Mesenchymal stem cell (in vitro differentiated cells and primary cell): ENCODE measurements around the gene PRTN3.

Experiments
- DNase-seq: peaks from one replicate; pipeline ENCODE4 v3.0.0-alpha.2; 2013
- H2AFZ ChIP-seq: one replicate; pipeline ENCODE4 v1.6.1; 2013; ENCODE audit warnings: low read depth, mild to moderate bottlenecking, control low read depth, inconsistent platforms, low read length, moderate library complexity
- H2AK5ac ChIP-seq: 2 replicates; pipeline ENCODE4 v1.6.1; 2013; ENCODE audit warnings: low read length, moderate library complexity, mild to moderate bottlenecking, inconsistent platforms; ENCODE audit not compliant: severe bottlenecking
- H2BK120ac ChIP-seq: one replicate; pipeline ENCODE4 v1.6.1; 2013; ENCODE audit warnings: low read depth, mild to moderate bottlenecking, inconsistent platforms, low read length, moderate library complexity
- H2BK12ac ChIP-seq, 2 experiments: one replicate each; pipeline ENCODE4 v1.6.1; 2013; ENCODE audit warnings: inconsistent platforms in 2 of 2, low read length in 2 of 2, mild to moderate bottlenecking in 2 of 2, moderate library complexity in 2 of 2, control low read depth in 1 of 2
- H2BK15ac ChIP-seq: one replicate; pipeline ENCODE4 v1.6.1; 2013; ENCODE audit warnings: mild to moderate bottlenecking, low read depth, inconsistent platforms; ENCODE audit not compliant: poor library complexity, severe bottlenecking
- H2BK5ac ChIP-seq: 2 replicates; pipeline ENCODE4 v1.6.1; 2013; ENCODE audit warnings: low read depth, mild to moderate bottlenecking, low read length, control low read depth, inconsistent platforms; ENCODE audit not compliant: poor library complexity, severe bottlenecking
- H3K14ac ChIP-seq, 2 experiments: one replicate each; pipeline ENCODE4 v1.6.1; 2013; ENCODE audit warnings: inconsistent platforms in 2 of 2, low read length in 2 of 2, control low read depth in 1 of 2, mild to moderate bottlenecking in 1 of 2, moderate library complexity in 1 of 2
- H3K18ac ChIP-seq, 2 experiments: one replicate each; pipeline ENCODE4 v1.6.1; 2013; ENCODE audit warnings: inconsistent platforms in 2 of 2, low read length in 2 of 2, control low read depth in 1 of 2, low read depth in 1 of 2, mild to moderate bottlenecking in 1 of 2
- H3K23ac ChIP-seq, 2 experiments: one replicate each; pipeline ENCODE4 v1.6.1; 2013; ENCODE audit warnings: inconsistent platforms in 2 of 2, low read length in 2 of 2, mild to moderate bottlenecking in 2 of 2, moderate library complexity in 2 of 2, control low read depth in 1 of 2
- H3K27ac ChIP-seq: 2 replicates; pipeline ENCODE4 v1.5.1; 2013; ENCODE audit warnings: mild to moderate bottlenecking, moderate library complexity, low read length, control low read depth, inconsistent platforms; ENCODE audit not compliant: poor library complexity, severe bottlenecking
- H3K27me3 ChIP-seq, 2 experiments: 2 replicates each; pipeline versions ENCODE4 v1.6.1 to v1.7.0; 2013; ENCODE audit warnings: low read length in 2 of 2, mild to moderate bottlenecking in 2 of 2, moderate library complexity in 2 of 2, control low read depth in 1 of 2, inconsistent platforms in 1 of 2; ENCODE audit not compliant: control insufficient read depth in 1 of 2, insufficient read depth in 1 of 2
- H3K36me3 ChIP-seq, 2 experiments: 2 replicates each; pipeline versions ENCODE4 v1.6.1 to v1.7.0; 2013; ENCODE audit warnings: low read length in 2 of 2, control low read depth in 1 of 2, inconsistent platforms in 1 of 2, low read depth in 1 of 2, mild to moderate bottlenecking in 1 of 2; ENCODE audit not compliant: insufficient read depth in 2 of 2, control insufficient read depth in 1 of 2
- H3K4ac ChIP-seq, 2 experiments: one replicate each; pipeline ENCODE4 v1.6.1; 2013; ENCODE audit warnings: inconsistent platforms in 2 of 2, low read length in 2 of 2, mild to moderate bottlenecking in 2 of 2, moderate library complexity in 2 of 2, control low read depth in 1 of 2, low read depth in 1 of 2
- H3K4me1 ChIP-seq: 2 replicates; pipeline ENCODE4 v1.6.1; 2013; ENCODE audit warnings: low read depth, low read length, control low read depth; ENCODE audit not compliant: control insufficient read depth, insufficient read depth
- H3K4me2 ChIP-seq: 2 replicates; pipeline ENCODE4 v1.6.1; 2013; ENCODE audit warnings: low read length, mild to moderate bottlenecking, inconsistent platforms; ENCODE audit not compliant: poor library complexity, severe bottlenecking
- H3K4me3 ChIP-seq, 2 experiments: 2 replicates each; pipeline versions ENCODE4 v1.5.1 to v1.7.0; 2013; ENCODE audit warnings: low read length in 2 of 2, mild to moderate bottlenecking in 2 of 2, control low read depth in 1 of 2, low read depth in 1 of 2; ENCODE audit not compliant: insufficient read depth in 1 of 2
- H3K79me1 ChIP-seq: replicated peaks from 2 replicates; pipeline ENCODE4 v1.6.1; 2013; ENCODE audit warnings: mild to moderate bottlenecking, control low read depth, low read length, inconsistent platforms; ENCODE audit not compliant: poor library complexity, severe bottlenecking
- H3K9ac ChIP-seq: 2 replicates; pipeline ENCODE4 v1.7.0; 2013; ENCODE audit warnings: mild to moderate bottlenecking, low read length, moderate library complexity
- H3K9me3 ChIP-seq: 2 replicates; pipeline ENCODE4 v1.7.0; 2013; ENCODE audit warnings: mild to moderate bottlenecking, low read length; ENCODE audit not compliant: control insufficient read depth
- H4K8ac ChIP-seq: one replicate; pipeline ENCODE4 v1.6.1; 2013; ENCODE audit warnings: inconsistent platforms, mild to moderate bottlenecking, low read length, moderate library complexity
- H4K91ac ChIP-seq: one replicate; pipeline ENCODE4 v1.6.1; 2013; ENCODE audit warnings: mild to moderate bottlenecking, low read length, inconsistent platforms
- WGBS: methylation state at CpG from one replicate; pipeline ENCODE4 v1.1.7; 2013; ENCODE audit warnings: mixed read lengths; 5-methylcytosine and 5-hydroxymethylcytosine counted together

Gene PRTN3

GRCh38 chr19:811506-812048 lies 29.2 kb upstream of the PRTN3 start:
- H3K4me3 ChIP-seq: no peak overlapping the region
- WGBS: 97% methylated on average over 20 of the region's 20 CpGs
- DNase-seq: no peak
- no peak overlapping the region for H2BK5ac ChIP-seq
- no peak overlapping the region for H3K4ac ChIP-seq
- H2AK5ac ChIP-seq: no peak overlapping the region
- H2BK15ac ChIP-seq: no peak overlapping the region
- H2AFZ ChIP-seq: no peak overlapping the region
- H3K27me3 ChIP-seq: no peaks in the 10 kb centered on the region
- no peak overlapping the region for H4K91ac ChIP-seq
- no peak overlapping the region for H3K27ac ChIP-seq
- H3K9ac ChIP-seq: no peak overlapping the region
- no peak overlapping the region for H3K14ac ChIP-seq
- peaks cover 60 to 98% of the 10 kb centered on the region in 2 experiments for H3K36me3 ChIP-seq
- H2BK12ac ChIP-seq: no peak overlapping the region
- H3K79me1 ChIP-seq: peaks cover 7% of the 10 kb centered on the region
- no peak overlapping the region for H3K18ac ChIP-seq
- no peak overlapping the region for H2BK120ac ChIP-seq
- H4K8ac ChIP-seq: no peak overlapping the region
- H3K4me1 ChIP-seq: no peaks in the 10 kb centered on the region
- H3K9me3 ChIP-seq: no peaks in the 10 kb centered on the region
- H3K4me2 ChIP-seq: no peak overlapping the region
- H3K23ac ChIP-seq: no peak overlapping the region

- H3K23ac ChIP-seq: no peak overlapping the region
- H2BK120ac ChIP-seq: no peak overlapping the region
- H2AK5ac ChIP-seq: no peak overlapping the region
- no peak overlapping the region for H4K91ac ChIP-seq
- H2AFZ ChIP-seq: no peak overlapping the region
- H2BK15ac ChIP-seq: no peak overlapping the region
- H3K18ac ChIP-seq: no peak overlapping the region
- H2BK12ac ChIP-seq: no peak overlapping the region
- DNase-seq: no peak
- WGBS: 97% methylated on average over 69 of the region's 80 CpGs
- H3K36me3 ChIP-seq: peaks cover 54 to 91% of the 10 kb centered on the region in 2 experiments
- no peak overlapping the region for H3K4ac ChIP-seq
- H3K4me1 ChIP-seq: no peaks in the 10 kb centered on the region
- H4K8ac ChIP-seq: no peak overlapping the region
- no peak overlapping the region for H2BK5ac ChIP-seq
- H3K9me3 ChIP-seq: no peaks in the 10 kb centered on the region
- no peak overlapping the region for H3K14ac ChIP-seq
- no peak overlapping the region for H3K4me2 ChIP-seq
- H3K4me3 ChIP-seq: no peak overlapping the region
- no peaks in the 10 kb centered on the region for H3K27me3 ChIP-seq
- H3K9ac ChIP-seq: no peak overlapping the region
- H3K79me1 ChIP-seq: peaks cover 7% of the 10 kb centered on the region
- H3K27ac ChIP-seq: no peak overlapping the region
Observed at GRCh38 chr19:812049-812746, 28.6 kb upstream of the PRTN3 start.

GRCh38 chr19:812747-813218 lies 28.0 kb upstream of the PRTN3 start:
- Histone ChIP-seq H3K18ac (no peak overlapping the region), H3K4me2 (no peak overlapping the region), H2BK5ac (no peak overlapping the region), H3K14ac (no peak overlapping the region), H3K4me1 (no peaks in the 10 kb centered on the region), H3K4ac (no peak overlapping the region), H3K4me3 (no peak overlapping the region), H2BK120ac (no peak overlapping the region), H2AFZ (no peak overlapping the region), H4K91ac (no peak overlapping the region), H4K8ac (no peak overlapping the region), H3K27me3 (no peaks in the 10 kb centered on the region), H3K9me3 (no peaks in the 10 kb centered on the region), H3K79me1 (peaks cover 7% of the 10 kb centered on the region), H3K27ac (no peak overlapping the region), H3K36me3 (peaks cover 48 to 87% of the 10 kb centered on the region in 2 experiments), H2BK15ac (no peak overlapping the region), H2AK5ac (no peak overlapping the region), H3K9ac (no peak overlapping the region), H3K23ac (no peak overlapping the region), H2BK12ac (no peak overlapping the region)
- no peak for DNase-seq
- WGBS: 97% methylated on average over 72 of the region's 72 CpGs

- Histone ChIP-seq H3K36me3 (peaks cover 43 to 80% of the 10 kb centered on the region in 2 experiments), H3K9me3 (no peaks in the 10 kb centered on the region), H3K9ac (no peak overlapping the region), H3K14ac (no peak overlapping the region), H2BK15ac (no peak overlapping the region), H3K27ac (no peak overlapping the region), H4K8ac (peak overlapping the region; percentile 46), H3K18ac (no peak overlapping the region), H2AFZ (no peak overlapping the region), H3K27me3 (no peaks in the 10 kb centered on the region), H2AK5ac (no peak overlapping the region), H3K4me1 (no peaks in the 10 kb centered on the region), H3K4me2 (no peak overlapping the region), H4K91ac (peak overlapping the region; percentile 80), H2BK12ac (no peak overlapping the region), H2BK120ac (no peak overlapping the region), H3K4ac (no peak overlapping the region), H3K23ac (no peak overlapping the region), H2BK5ac (no peak overlapping the region), H3K4me3 (no peak overlapping the region), H3K79me1 (peaks cover 7% of the 10 kb centered on the region)
- no peak for DNase-seq
- 96% methylated on average over 86 of the region's 87 CpGs for WGBS
Observed at GRCh38 chr19:813219-814151, 27.3 kb upstream of the PRTN3 start.
